ENCODE measurements around the gene EXOC6B.

DNA sequence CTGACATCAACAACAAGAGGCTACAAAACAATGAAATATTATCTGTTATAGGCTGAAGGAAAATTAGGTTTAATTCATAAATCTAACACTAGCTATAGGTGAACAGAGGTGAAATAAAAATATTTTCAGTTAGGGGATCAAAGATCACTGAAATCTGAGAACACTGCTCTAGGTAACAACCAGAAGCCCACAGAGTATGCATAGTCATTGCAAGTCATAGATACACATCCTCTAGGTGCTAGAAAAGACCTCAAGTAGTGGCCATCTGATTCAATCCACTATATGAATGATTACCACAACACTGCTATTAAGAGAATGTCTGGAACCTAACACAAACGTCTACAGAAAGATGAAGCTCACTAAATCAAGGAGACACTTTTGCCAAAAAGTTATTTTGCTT is 413.6 kb downstream of the EXOC6B start:
- TF ChIP-seq, protein P1, sequence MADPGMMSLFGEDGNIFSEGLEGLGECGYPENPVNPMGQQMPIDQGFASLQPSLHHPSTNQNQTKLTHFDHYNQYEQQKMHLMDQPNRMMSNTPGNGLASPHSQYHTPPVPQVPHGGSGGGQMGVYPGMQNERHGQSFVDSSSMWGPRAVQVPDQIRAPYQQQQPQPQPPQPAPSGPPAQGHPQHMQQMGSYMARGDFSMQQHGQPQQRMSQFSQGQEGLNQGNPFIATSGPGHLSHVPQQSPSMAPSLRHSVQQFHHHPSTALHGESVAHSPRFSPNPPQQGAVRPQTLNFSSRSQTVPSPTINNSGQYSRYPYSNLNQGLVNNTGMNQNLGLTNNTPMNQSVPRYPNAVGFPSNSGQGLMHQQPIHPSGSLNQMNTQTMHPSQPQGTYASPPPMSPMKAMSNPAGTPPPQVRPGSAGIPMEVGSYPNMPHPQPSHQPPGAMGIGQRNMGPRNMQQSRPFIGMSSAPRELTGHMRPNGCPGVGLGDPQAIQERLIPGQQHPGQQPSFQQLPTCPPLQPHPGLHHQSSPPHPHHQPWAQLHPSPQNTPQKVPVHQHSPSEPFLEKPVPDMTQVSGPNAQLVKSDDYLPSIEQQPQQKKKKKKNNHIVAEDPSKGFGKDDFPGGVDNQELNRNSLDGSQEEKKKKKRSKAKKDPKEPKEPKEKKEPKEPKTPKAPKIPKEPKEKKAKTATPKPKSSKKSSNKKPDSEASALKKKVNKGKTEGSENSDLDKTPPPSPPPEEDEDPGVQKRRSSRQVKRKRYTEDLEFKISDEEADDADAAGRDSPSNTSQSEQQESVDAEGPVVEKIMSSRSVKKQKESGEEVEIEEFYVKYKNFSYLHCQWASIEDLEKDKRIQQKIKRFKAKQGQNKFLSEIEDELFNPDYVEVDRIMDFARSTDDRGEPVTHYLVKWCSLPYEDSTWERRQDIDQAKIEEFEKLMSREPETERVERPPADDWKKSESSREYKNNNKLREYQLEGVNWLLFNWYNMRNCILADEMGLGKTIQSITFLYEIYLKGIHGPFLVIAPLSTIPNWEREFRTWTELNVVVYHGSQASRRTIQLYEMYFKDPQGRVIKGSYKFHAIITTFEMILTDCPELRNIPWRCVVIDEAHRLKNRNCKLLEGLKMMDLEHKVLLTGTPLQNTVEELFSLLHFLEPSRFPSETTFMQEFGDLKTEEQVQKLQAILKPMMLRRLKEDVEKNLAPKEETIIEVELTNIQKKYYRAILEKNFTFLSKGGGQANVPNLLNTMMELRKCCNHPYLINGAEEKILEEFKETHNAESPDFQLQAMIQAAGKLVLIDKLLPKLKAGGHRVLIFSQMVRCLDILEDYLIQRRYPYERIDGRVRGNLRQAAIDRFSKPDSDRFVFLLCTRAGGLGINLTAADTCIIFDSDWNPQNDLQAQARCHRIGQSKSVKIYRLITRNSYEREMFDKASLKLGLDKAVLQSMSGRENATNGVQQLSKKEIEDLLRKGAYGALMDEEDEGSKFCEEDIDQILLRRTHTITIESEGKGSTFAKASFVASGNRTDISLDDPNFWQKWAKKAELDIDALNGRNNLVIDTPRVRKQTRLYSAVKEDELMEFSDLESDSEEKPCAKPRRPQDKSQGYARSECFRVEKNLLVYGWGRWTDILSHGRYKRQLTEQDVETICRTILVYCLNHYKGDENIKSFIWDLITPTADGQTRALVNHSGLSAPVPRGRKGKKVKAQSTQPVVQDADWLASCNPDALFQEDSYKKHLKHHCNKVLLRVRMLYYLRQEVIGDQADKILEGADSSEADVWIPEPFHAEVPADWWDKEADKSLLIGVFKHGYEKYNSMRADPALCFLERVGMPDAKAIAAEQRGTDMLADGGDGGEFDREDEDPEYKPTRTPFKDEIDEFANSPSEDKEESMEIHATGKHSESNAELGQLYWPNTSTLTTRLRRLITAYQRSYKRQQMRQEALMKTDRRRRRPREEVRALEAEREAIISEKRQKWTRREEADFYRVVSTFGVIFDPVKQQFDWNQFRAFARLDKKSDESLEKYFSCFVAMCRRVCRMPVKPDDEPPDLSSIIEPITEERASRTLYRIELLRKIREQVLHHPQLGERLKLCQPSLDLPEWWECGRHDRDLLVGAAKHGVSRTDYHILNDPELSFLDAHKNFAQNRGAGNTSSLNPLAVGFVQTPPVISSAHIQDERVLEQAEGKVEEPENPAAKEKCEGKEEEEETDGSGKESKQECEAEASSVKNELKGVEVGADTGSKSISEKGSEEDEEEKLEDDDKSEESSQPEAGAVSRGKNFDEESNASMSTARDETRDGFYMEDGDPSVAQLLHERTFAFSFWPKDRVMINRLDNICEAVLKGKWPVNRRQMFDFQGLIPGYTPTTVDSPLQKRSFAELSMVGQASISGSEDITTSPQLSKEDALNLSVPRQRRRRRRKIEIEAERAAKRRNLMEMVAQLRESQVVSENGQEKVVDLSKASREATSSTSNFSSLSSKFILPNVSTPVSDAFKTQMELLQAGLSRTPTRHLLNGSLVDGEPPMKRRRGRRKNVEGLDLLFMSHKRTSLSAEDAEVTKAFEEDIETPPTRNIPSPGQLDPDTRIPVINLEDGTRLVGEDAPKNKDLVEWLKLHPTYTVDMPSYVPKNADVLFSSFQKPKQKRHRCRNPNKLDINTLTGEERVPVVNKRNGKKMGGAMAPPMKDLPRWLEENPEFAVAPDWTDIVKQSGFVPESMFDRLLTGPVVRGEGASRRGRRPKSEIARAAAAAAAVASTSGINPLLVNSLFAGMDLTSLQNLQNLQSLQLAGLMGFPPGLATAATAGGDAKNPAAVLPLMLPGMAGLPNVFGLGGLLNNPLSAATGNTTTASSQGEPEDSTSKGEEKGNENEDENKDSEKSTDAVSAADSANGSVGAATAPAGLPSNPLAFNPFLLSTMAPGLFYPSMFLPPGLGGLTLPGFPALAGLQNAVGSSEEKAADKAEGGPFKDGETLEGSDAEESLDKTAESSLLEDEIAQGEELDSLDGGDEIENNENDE (IDR thresholded peaks at IDR 0.05; ENCODE audit: low read depth, low read length) = no peak
- TF ChIP-seq POLR2A (conservative IDR thresholded peaks at IDR 0.05) (no peak), ZBTB7A (IDR thresholded peaks at IDR 0.05; ENCODE audit: borderline replicate concordance, control insufficient read depth, low read depth, low read length) (no peak), SP1 (CRISPR knock-in tag; IDR thresholded peaks at IDR 0.05) (no peak), NCOA1 (IDR thresholded peaks at IDR 0.05; ENCODE audit: low read depth) (no peak), DNMT1 (IDR thresholded peaks at IDR 0.05) (no peak), ADNP (tag; IDR thresholded peaks at IDR 0.05) (no peak), POLR2AphosphoS5 (IDR thresholded peaks at IDR 0.05; ENCODE audit: control insufficient read depth, insufficient read depth, low read depth, low read length) (no peak), ZZZ3 (IDR thresholded peaks at IDR 0.05) (no peak), DDX20 (tag; IDR thresholded peaks at IDR 0.05; ENCODE audit: low read depth) (no peak), NR1H2 (CRISPR knock-in tag; IDR thresholded peaks at IDR 0.05) (no peak), KLF10 (CRISPR knock-in tag; IDR thresholded peaks at IDR 0.05) (no peak)
- TF ChIP-seq, protein P2, sequence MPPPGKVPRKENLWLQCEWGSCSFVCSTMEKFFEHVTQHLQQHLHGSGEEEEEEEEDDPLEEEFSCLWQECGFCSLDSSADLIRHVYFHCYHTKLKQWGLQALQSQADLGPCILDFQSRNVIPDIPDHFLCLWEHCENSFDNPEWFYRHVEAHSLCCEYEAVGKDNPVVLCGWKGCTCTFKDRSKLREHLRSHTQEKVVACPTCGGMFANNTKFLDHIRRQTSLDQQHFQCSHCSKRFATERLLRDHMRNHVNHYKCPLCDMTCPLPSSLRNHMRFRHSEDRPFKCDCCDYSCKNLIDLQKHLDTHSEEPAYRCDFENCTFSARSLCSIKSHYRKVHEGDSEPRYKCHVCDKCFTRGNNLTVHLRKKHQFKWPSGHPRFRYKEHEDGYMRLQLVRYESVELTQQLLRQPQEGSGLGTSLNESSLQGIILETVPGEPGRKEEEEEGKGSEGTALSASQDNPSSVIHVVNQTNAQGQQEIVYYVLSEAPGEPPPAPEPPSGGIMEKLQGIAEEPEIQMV (tag; conservative IDR thresholded peaks at IDR 0.05; ENCODE audit: low read depth) = no peak
- TF ChIP-seq, protein P3, sequence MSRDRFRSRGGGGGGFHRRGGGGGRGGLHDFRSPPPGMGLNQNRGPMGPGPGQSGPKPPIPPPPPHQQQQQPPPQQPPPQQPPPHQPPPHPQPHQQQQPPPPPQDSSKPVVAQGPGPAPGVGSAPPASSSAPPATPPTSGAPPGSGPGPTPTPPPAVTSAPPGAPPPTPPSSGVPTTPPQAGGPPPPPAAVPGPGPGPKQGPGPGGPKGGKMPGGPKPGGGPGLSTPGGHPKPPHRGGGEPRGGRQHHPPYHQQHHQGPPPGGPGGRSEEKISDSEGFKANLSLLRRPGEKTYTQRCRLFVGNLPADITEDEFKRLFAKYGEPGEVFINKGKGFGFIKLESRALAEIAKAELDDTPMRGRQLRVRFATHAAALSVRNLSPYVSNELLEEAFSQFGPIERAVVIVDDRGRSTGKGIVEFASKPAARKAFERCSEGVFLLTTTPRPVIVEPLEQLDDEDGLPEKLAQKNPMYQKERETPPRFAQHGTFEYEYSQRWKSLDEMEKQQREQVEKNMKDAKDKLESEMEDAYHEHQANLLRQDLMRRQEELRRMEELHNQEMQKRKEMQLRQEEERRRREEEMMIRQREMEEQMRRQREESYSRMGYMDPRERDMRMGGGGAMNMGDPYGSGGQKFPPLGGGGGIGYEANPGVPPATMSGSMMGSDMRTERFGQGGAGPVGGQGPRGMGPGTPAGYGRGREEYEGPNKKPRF (IDR thresholded peaks at IDR 0.05; ENCODE audit: low read depth, low read length) = no peak

All from K562 (cell line).